GM18505 (cell line): ENCODE measurements around the gene IQGAP2.
"Not testable (repeated sequence)": the region's sequence is repeated elsewhere in the genome, so short reads cannot be mapped to it uniquely, and the experiment has no call there.

Experiments
- ATAC-seq: cut with Tn5 transposase; IDR thresholded peaks from one replicate; pipeline ENCODE4 v1.9.1; 2021; ENCODE audit not compliant: unreplicated experiment
- POLR2A ChIP-seq: IDR thresholded peaks from 4 replicates; pipeline ENCODE4 v1.6.1; 2011; ENCODE audit warnings: borderline replicate concordance; ENCODE audit not compliant: insufficient read depth, insufficient read length; ENCODE audit errors: extremely low read depth

IQGAP2 gene

DNA sequence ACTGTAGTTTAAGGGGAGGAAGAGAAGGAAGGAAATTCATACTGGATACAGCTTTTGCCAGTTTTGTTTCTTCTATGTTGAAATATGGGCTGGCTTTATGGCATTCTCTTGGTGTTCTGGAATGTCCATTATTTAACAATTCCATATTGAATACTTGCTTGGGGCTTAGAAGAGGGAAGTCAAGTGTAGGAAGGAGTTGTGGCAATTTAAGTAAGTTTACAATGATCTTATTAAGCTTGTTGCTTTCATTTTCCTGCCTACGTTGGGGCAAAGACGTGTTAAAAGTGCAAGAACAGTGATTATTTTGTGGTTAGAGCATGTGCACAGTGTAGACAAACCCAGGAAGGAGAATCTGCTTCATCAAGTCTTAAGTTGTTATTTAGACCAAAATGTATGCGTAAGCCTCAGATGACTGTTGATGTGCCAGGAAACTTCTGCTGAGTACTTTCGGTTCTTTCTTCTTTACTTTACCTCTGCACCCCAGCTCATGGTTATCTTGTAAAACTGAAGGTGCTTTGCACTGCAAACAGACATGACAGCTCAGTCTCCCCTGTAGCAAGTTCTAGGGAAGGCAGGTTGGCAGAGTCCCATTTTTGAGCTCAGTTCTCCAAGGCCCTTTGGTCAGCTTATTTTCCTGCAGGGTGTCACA is 144.3 kb downstream of the IQGAP2 start:
- ATAC-seq, result peak; percentile 68
- no peak for TF ChIP-seq POLR2A

DNA sequence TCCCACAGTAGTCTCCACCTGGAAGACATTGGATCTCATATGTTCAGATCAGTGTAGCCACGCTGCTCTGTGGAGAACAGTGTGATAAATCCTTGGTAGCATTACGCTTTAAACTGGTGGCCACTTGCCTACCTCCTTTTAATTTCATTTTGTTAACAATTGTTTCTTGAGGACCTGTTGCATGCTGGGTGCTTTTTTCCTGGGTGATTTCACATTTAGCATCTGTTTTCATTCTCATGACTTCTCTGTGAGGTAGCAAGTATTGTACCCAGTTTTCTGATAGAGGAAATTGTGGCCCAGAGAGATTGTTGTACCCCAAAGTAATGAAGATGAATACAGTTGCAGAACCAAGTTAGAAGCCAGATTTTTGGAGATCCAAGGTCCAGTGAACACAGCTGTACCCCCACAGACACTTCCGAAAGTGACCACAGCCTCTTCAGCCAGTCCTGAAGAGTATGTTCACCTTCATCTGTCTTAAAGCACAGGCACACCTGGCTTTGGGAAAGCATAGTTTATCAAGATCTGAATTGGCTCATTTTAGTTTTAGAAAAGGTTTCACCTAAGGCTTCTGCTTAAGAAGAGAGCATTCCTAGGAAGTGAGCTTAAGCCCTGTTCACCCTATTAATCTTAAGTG is 144.9 kb downstream of the IQGAP2 start:
- no peak for ATAC-seq
- no peak for TF ChIP-seq POLR2A

DNA sequence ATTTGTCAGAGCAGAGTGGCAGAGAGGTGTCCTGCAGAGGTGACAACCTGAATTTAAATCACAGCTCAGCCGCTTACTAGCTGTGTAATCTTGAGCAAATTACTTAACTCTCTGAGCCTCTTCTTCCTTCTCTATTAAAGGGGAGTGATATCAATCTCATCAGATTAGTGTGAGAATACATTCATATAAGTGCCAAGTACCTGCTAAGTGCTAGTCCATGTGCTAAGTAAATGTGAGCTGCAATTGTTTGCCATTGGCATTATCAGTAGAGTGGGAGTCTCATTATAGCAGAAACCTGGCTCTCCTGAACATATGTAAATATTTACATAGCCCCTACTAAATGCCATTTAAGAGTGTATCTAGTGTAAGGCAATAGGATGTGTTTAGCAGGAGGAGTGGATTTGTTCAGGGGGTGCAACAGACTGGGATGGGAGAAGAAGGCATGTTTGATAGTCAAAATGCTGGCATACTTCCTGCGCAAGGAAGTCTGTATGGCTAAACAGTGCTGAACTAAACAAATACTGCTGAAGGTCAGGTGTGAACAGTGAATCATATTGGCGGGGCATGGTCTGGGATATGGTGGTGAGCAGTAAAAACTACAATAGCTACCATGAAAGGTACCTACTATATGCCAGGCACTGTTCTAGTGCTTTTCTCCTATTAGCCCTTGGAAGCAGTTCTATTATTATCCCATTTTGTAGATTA is 145.6 kb downstream of the IQGAP2 start:
- no peak for TF ChIP-seq POLR2A
- no peak for ATAC-seq

DNA sequence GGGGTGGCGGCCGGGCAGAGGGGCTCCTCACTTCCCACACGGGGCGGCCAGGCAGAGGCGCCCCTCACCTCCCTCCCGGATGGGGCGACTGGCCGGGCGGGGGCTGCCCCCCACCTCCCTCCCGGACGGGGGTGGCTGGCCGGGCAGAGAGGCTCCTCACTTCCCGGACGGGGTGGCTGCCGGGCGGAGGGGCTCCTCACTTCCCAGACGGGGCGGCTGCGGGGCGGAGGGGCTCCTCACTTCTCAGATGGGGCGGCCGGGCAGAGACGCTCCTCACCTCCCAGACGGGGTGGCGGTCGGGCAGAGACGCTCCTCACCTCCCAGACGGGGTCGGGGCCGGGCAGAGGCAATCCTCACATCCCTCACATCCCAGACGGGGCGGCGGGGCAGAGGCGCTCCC is 147.8 kb downstream of the IQGAP2 start:
- not testable (repeated sequence) for ATAC-seq

DNA sequence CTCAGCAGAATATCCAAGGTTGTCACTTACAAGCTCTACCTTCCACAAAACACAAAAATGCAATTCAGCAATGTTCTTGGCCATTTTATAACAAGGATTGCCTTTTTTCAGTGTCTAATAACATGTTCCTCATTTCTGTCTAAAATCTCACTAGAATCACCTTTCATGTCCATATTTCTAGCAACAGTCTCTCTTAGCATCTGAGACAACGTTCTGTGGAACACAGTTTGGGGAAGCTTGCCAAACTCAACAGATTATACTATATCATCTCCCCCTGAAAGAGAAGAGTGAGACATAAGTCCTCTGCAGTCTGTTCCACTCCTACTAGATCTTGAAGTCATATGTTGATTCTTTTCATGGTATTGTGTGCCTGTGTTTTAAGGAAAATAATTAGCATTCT is 149.5 kb downstream of the IQGAP2 start:
- no peak for ATAC-seq
- no peak for TF ChIP-seq POLR2A

DNA sequence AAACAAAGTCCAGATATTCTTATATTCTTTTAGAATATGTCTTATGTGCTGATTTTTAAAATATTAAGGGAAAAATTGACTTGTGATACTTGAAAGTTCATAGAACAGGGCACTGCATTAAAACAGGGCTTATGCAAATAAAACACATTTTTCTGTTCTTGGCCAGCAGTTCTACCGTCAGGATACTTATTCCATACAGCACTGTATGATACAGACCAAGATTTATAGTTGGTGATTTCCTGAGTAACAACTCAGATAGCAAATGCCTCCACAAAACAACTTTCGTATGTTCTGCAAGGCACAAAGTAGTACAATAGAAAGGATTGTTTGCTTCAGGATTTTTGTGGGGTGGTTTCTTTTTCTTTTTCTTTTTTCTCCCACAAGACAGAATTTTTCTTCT is 150.2 kb downstream of the IQGAP2 start:
- no peak for ATAC-seq
- TF ChIP-seq POLR2A, result no peak

DNA sequence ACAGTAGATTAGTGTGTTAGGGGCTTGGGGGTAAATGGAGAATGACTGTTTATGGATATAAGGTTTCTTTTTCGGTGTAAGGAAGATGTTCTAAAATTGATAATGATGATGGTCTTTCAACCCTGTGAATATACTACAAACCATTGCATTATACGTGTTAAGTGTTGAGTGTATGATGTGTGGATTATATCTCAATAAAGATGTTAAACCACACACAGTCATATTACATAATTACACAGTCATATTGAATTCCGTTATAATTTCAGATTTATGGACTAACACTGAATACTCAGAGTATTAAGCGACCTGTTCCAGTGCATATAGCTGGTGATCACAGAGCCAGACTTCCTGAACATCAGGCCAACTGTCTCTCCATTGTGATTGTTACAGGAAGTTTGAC is 152.0 kb downstream of the IQGAP2 start:
- no peak for TF ChIP-seq POLR2A
- ATAC-seq, result no peak

DNA sequence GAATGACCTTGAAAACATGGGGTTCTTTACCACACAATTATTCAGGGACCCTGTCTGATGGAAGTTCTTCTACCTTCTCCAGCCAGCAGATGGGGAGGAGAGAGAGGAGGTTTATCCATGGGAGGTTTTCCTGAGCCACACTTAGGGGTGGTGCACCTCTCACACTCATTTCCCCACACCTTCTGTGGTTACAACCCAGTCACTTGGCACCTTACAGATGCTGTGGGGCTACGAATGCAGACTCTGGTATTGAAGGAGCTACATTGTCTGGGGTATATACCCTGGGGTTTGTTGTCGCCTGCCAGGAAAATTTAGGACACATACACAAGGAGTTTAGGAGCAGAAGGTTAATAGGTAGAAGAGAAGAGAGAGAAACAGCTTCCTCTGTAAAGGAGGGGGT is 152.6 kb downstream of the IQGAP2 start:
- TF ChIP-seq POLR2A, result no peak
- ATAC-seq, result no peak

DNA sequence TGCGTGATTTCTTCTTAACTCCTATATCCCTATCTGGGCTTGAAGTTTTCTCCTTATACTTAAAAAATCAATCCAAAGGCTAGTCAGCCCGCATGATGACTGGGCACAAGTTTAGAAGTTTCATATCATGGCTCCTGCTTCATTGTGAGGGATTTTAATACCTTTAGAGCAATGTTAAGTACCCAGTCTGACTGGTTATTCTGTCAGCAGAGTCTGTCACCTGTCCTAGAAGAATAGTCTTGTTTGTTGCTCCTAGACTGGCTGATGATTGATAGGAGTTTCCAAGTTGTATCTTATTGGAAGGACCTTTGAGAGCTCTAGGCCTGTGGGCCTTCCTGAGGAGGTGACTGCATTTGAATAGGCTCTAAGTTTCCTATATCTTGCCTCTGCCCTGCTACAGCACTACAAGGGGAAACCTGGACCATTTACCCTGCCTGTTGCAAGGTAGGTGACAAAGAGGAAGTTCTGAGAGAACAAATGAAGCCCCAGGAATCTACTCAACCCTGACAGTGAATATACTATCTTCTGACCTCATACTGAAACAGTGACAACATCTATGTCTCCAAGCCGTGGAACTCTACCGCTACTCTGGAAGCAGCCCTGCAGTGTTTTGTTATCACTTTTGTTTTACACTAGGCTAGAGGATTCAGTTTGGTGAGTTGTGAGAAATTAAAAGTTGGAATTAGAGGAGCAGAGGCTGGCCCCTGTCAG is 153.6 kb downstream of the IQGAP2 start:
- ATAC-seq, result peak; percentile 91
- no peak for TF ChIP-seq POLR2A

DNA sequence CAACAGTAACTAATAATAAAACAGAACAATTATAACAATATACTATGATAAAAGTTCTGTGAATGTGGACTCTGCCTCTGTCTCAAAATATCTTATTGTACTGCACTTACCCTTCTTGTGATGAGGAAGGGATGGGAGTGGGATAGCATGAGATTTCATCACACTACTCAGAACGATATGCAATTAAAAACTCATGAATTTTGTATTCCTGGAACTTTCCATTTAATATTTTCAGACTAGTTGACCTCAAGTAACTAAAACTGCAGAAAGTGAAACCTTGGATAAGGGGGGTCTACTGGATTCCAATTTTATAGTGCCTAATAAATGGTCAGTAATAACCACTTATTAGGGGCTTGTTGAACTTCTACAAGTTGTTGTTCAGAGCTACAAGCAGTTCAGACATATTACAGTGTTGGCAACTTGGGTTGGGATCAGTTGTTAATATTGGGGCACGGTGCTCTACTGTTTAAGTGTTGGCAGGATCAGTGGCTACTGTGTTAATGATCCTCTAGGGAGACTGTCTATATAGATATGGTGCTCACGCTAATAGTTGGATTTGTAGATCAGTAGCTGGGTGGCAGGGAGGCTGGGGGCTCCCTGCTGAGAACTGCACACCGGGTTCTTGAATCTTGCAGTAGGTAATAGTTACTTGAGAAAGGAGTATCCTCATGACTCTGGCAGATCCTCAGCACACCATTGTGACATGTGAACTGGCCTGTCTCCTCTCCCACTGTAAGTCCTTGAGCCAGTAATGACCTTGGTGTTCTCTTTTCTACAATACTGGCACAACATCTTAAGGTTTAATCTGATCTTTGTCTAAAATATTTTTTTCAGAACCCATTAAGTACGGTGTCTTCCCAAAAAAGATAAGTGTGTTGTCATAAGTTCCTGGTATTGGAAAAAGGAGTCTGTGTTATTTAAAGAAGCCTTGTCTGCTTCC is 158.1 kb downstream of the IQGAP2 start:
- no peak for ATAC-seq
- TF ChIP-seq POLR2A, result no peak

DNA sequence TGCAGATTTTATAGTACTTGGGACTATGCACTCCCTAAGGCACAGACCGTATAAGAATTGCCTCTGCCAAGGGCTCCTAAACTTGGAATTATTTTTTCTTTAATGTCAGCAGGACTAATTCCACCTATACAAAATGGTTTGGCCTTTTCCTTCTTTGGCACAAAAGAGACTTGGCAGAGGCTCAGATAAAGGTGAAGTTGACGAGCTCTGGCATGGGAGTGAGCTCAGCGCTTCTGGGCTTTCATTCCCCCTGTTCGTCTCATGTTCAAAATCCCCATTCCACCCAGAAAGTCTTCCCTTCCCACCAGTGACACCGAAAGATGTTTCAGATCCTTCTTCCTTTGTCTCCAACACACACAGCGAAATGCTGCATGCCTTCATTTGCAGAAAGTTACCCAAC is 158.9 kb downstream of the IQGAP2 start:
- no peak for ATAC-seq
- TF ChIP-seq POLR2A, result no peak

DNA sequence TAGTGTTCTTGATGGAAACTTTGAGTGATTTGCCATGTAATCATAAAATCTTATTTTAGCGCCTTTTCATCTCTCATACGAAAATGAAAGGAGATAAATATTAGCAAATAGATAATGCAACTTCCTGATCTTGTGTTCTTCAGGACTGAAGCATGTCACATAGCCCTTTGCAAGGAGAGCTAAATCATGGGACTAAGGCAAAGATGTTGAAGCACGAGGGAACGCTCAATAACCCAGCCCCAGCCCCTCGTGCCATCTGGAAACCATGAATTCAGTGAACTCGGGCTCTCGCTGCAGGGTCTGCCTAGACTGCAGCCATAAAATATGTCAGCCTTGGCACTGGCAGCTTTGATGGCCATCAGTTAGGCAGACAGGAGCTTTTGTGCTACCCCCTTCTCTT is 161.9 kb downstream of the IQGAP2 start:
- ATAC-seq, result no peak
- TF ChIP-seq POLR2A, result no peak

DNA sequence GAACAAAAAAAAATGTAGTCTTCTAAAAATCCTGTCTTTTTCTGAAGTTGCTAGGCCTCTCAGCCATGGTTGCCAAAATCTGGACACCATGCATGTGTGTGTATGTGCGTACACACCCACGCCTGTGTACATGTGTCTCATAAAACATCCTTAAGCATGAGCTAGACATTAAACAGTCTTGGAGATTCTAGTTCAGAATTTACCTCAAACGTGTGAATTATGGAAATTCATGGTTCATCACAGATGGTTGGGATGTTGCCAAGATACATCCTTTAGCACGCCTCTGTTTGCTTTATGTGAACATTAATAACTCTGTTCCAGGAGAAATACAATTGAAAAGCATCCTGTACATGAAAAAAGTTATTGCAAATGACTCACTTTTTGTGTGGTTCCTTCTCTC is 167.1 kb downstream of the IQGAP2 start:
- TF ChIP-seq POLR2A, result no peak

More for the DNA sequence above, 167.1 kb downstream of the IQGAP2 start:
- no peak for ATAC-seq
